Measurements from ENCODE around the gene FARP2. TPM values are rescaled to one million over a fixed set of nuclear protein-coding genes. Genes with fewer than 3 reads are reported as not detected.
A peak's percentile ranks its signal among the peaks of the same experiment; 100 is the strongest.

Gene FARP2
- total and polyA plus RNA-seq, 10 donors = 9.1 to 72.8 (median 53.4) TPM

DNA sequence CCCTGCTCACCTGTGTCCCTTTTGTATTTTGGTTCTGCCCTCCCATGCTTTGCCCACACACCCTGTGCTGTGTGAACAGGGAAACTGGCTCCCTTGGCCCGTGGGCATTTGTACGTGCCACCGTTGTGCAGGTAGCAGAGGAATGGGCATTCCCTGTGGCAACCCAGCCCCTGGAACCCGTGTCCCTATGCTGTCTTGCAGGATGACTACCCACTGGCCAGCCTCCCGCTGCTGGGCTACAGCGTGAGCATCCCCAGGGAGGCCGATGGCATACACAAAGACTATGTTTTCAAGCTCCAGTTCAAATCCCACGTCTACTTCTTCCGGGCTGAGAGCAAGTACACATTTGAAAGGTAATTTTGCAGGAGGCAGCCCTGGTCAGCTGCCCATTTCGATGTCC is 137.0 kb downstream of the FARP2 start:
- Histone ChIP-seq H3K27me3 (replicated peaks in 1 of 7) (no peaks in the 10 kb centered on the region), H3K27ac (no peak overlapping the region), H3K36me3 (peaks cover 0 to 94% (median 48%) of the 10 kb centered on the region in 6 donors), H3K9me3 (no peaks in the 10 kb centered on the region), H3K4me1 (no peaks in the 10 kb centered on the region), H3K4me3 (no peak overlapping the region)
- 89 to 97% (median 92%) methylated on average over 10 of the region's 10 CpGs for WGBS, 5 donors
- no peak for DNase-seq
- TF ChIP-seq, protein P1, sequence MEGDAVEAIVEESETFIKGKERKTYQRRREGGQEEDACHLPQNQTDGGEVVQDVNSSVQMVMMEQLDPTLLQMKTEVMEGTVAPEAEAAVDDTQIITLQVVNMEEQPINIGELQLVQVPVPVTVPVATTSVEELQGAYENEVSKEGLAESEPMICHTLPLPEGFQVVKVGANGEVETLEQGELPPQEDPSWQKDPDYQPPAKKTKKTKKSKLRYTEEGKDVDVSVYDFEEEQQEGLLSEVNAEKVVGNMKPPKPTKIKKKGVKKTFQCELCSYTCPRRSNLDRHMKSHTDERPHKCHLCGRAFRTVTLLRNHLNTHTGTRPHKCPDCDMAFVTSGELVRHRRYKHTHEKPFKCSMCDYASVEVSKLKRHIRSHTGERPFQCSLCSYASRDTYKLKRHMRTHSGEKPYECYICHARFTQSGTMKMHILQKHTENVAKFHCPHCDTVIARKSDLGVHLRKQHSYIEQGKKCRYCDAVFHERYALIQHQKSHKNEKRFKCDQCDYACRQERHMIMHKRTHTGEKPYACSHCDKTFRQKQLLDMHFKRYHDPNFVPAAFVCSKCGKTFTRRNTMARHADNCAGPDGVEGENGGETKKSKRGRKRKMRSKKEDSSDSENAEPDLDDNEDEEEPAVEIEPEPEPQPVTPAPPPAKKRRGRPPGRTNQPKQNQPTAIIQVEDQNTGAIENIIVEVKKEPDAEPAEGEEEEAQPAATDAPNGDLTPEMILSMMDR (IDR thresholded peaks at IDR 0.05 in 8 of 11, conservative IDR thresholded peaks at IDR 0.05 in 3 of 11) = no peak
- TF ChIP-seq POLR2AphosphoS5 (IDR thresholded peaks at IDR 0.05) = peak in 2 of 3 donors; percentile 25 to 27
- no peak for TF ChIP-seq POLR2A (IDR thresholded peaks at IDR 0.05)
- intact Hi-C loops (cut with DNase I; ENCODE audit: low total_unique reads) = no loop called here

DNA sequence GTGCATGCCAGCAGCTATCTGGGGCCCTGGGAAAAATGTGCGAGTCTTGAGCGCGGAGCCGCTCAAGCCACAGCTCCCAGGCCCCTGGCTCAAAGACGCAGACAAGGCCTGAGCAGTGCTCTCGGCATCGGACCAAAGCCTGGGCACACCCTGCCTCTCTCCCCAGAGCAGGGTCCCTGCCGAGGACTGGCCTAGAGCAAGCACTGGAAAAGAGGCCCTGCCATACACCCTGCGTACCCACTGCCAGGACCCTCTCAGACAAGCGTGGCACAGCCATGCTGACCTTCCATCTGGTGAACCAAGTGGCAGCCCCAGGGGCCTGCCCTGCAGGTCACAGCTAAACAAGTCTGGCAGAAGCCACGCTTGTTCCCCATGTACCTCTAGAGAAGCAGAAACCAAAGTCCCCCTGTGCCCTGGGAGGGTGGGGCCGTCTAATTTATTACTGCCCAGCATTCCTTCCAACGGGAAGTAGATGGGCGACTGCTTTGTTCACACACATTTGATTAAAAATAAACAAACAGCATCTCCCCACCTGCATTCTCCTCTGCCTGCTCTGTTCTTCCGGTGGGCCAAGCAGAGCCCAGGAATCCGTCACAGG is 138.3 kb downstream of the FARP2 start:
- DNase-seq = no peak
- no peaks in the 10 kb centered on the region for H3K27me3 ChIP-seq (replicated peaks in 1 of 7)
- peaks cover 0 to 100% (median 59%) of the 10 kb centered on the region in 6 donors for H3K36me3 ChIP-seq
- H3K9me3 ChIP-seq = no peaks in the 10 kb centered on the region
- no peak overlapping the region for H3K27ac ChIP-seq
- 88 to 99% (median 89%) methylated on average over 14 to 16 of the region's 16 CpGs for WGBS, 5 donors
- H3K4me3 ChIP-seq = no peak overlapping the region
- H3K4me1 ChIP-seq = no peaks in the 10 kb centered on the region
- no peak for TF ChIP-seq POLR2AphosphoS5 (IDR thresholded peaks at IDR 0.05)
- TF ChIP-seq, protein P1 (IDR thresholded peaks at IDR 0.05 in 8 of 11, conservative IDR thresholded peaks at IDR 0.05 in 3 of 11) = no peak
- TF ChIP-seq POLR2A (IDR thresholded peaks at IDR 0.05) = no peak
- intact Hi-C loops (cut with DNase I; ENCODE audit: low total_unique reads) = no loop called here

GRCh38 chr2:241495172-241496002 is 139.3 kb downstream of the FARP2 start:
- Histone ChIP-seq H3K27ac (no peak overlapping the region), H3K4me3 (no peak overlapping the region), H3K27me3 (replicated peaks in 1 of 7) (no peaks in the 10 kb centered on the region), H3K9me3 (no peaks in the 10 kb centered on the region), H3K36me3 (peaks cover 0 to 100% (median 57%) of the 10 kb centered on the region in 6 donors), H3K4me1 (no peaks in the 10 kb centered on the region)
- DNase-seq = no peak
- 86 to 96% (median 91%) methylated on average over 30 to 34 of the region's 34 CpGs for WGBS, 5 donors
- TF ChIP-seq POLR2AphosphoS5 (IDR thresholded peaks at IDR 0.05) = peak in 2 of 3 donors; percentile 3 to 47
- TF ChIP-seq, protein P1 (IDR thresholded peaks at IDR 0.05 in 8 of 11, conservative IDR thresholded peaks at IDR 0.05 in 3 of 11) = no peak
- intact Hi-C loops (cut with DNase I; ENCODE audit: low total_unique reads) = no loop called here

Measured in spleen (tissue), 11 donors.